ENCODE measurements around the gene ATXN7L1. TPM values are rescaled to one million over a fixed set of nuclear protein-coding genes. Genes with fewer than 3 reads are reported as not detected.

ATXN7L1 gene
- total and polyA plus RNA-seq, 9 donors: 5.0 to 17.6 (median 11.4) TPM

DNA sequence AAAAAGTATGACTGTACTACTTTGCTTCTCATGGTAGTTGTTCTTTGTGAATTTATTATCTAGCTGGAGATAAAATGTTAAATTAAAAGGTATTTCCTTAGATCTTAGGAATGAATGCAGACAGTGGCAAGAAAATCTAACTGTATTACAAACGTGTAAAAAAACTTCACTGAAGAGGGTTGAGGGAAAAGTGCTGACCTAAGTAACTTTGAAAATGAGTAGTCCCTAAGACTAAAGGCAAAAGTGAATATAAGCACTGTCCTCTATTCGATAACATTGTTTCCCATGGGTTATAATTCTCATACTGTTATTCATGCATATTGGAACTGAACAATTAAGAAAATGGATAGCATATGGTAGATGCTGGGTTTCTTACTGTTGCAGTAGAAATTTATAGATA is 148.4 kb downstream of the ATXN7L1 start:
- Histone ChIP-seq H3K27me3 (no peaks in the 10 kb centered on the region), H3K4me3 (no peak overlapping the region), H3K9me3 (no peaks in the 10 kb centered on the region), H3K36me3 (no peaks in the 10 kb centered on the region), H3K4me1 (ENCODE audit: insufficient read depth) (peaks cover 3% of the 10 kb centered on the region), H3K27ac (no peak overlapping the region)
- no peak for TF ChIP-seq EP300 (IDR thresholded peaks at IDR 0.05)
- no peak for TF ChIP-seq CTCF (IDR thresholded peaks at IDR 0.05)
- intact Hi-C loops (cut with DNase I): no loop called here
- DNase-seq: no peak
- WGBS, 3 donors: 69 to 81% (median 80%) methylated on average over 2 of the region's 2 CpGs

- Histone ChIP-seq H3K4me3 (no peak overlapping the region), H3K4me1 (ENCODE audit: insufficient read depth) (peaks cover 3% of the 10 kb centered on the region), H3K36me3 (no peaks in the 10 kb centered on the region), H3K27ac (no peak overlapping the region), H3K27me3 (no peaks in the 10 kb centered on the region), H3K9me3 (no peaks in the 10 kb centered on the region)
- TF ChIP-seq CTCF (IDR thresholded peaks at IDR 0.05): no peak
- no peak for TF ChIP-seq EP300 (IDR thresholded peaks at IDR 0.05)
- no peak for TF ChIP-seq POLR2A (IDR thresholded peaks at IDR 0.05)
- intact Hi-C loops (cut with DNase I): no loop called here
- 79 to 88% (median 83%) methylated on average over 2 of the region's 2 CpGs for WGBS, 3 donors
- DNase-seq: no peak
Measured at GRCh38 chr7:105724688-105725087, 151.7 kb downstream of the ATXN7L1 start.

DNA sequence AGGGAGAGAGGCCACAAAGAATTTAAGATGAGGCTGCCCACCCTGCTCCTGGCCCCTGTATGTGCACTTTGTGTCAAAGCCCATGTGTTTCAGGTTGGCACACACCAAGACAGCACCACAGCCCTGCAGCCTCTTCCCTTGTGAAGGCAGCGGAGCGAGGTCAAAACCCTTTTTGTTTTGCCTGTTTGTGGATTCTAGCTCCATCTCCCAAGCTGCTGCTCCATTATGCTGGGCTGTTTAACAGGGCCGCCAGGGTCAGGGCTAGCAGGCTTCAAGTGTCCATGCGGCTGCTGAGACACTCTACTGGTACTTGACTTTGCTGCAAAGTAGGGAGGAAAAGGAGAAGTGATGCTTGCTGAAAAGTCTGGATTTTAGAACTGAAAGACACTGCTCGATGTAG is 152.8 kb downstream of the ATXN7L1 start:
- H3K27ac ChIP-seq: no peak overlapping the region
- TF ChIP-seq EP300 (IDR thresholded peaks at IDR 0.05) (no peak), POLR2A (IDR thresholded peaks at IDR 0.05) (no peak), CTCF (IDR thresholded peaks at IDR 0.05) (no peak)
- WGBS, 3 donors: 13 to 36% (median 30%) methylated on average over 5 of the region's 5 CpGs
- no peaks in the 10 kb centered on the region for H3K27me3 ChIP-seq
- intact Hi-C loops (cut with DNase I): no loop called here
- H3K9me3 ChIP-seq: no peaks in the 10 kb centered on the region
- peak; percentile 28 to 51 (median 34) for DNase-seq
- no peak overlapping the region for H3K4me3 ChIP-seq
- H3K36me3 ChIP-seq: no peaks in the 10 kb centered on the region
- peaks cover 3% of the 10 kb centered on the region for H3K4me1 ChIP-seq (ENCODE audit: insufficient read depth)

DNA sequence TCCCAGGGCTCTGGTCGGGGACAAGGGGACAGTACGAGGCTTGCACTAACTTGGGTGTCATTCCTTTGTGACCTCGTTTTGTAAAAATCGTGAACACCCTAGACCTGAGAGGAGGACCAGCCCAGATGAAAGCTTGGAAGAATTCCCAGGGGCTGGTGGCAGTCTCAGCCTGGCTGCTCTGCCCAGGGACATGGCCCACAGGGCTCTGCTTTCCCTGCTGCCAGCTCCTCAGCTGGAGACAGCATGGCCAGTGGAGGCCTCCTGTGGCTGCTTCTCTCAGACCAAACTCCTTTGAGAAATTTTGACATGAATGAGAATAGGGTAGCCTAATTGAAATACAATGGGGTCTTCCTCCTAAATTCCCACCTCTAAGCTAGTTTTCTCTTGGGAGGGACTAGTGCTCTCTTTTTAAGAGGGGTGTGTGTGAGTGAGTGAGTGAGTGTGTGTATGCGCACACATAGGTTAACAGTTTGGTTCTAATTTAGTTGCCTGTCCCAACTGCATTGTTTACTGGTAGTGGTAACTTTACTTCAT is 154.8 kb downstream of the ATXN7L1 start:
- Histone ChIP-seq H3K27ac (no peak overlapping the region), H3K9me3 (no peaks in the 10 kb centered on the region), H3K4me1 (ENCODE audit: insufficient read depth) (peaks cover 3% of the 10 kb centered on the region), H3K27me3 (no peaks in the 10 kb centered on the region), H3K36me3 (no peaks in the 10 kb centered on the region), H3K4me3 (no peak overlapping the region)
- WGBS, 3 donors: 89 to 94% (median 90%) methylated on average over 5 of the region's 5 CpGs
- intact Hi-C loops (cut with DNase I): no loop called here
- no peak for TF ChIP-seq POLR2A (IDR thresholded peaks at IDR 0.05)
- DNase-seq: no peak

DNA sequence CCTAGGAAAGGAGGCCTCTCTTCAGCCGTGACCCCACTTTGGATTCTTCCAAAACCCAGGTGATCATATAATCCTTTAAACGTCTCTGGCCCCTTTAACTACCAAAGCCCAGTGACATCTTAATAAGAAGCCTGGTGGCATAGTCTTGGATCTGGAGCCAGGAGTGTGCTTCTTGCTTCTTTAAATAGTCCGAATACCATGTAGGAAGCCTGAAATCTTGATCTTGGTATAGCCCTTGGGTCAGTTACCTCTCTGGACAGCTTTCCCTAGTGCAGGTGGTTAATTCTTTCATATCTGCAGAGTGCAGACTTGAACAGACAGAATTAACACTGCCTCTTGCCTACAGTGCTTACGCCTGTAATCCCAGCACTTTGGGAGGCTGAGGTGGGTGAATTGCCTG is 156.5 kb downstream of the ATXN7L1 start:
- intact Hi-C loops (cut with DNase I): no loop called here

More for the DNA sequence above, 156.5 kb downstream of the ATXN7L1 start:
- Histone ChIP-seq H3K36me3 (no peaks in the 10 kb centered on the region), H3K4me3 (no peak overlapping the region), H3K4me1 (ENCODE audit: insufficient read depth) (peaks cover 3% of the 10 kb centered on the region), H3K27me3 (no peaks in the 10 kb centered on the region), H3K9me3 (no peaks in the 10 kb centered on the region), H3K27ac (no peak overlapping the region)
- TF ChIP-seq EP300 (IDR thresholded peaks at IDR 0.05): no peak
- TF ChIP-seq POLR2A (IDR thresholded peaks at IDR 0.05): no peak
- no peak for TF ChIP-seq CTCF (IDR thresholded peaks at IDR 0.05)
- 84 to 90% (median 89%) methylated on average over 4 of the region's 4 CpGs for WGBS, 3 donors
- DNase-seq: no peak
